DND-41 (cell line): ENCODE data around the gene GADL1.

Experiments used
- ATAC-seq: fragments of 200-7000 bp; cut with Tn5 transposase; 3 replicates; pipeline ENCODE4 v1.9.1; 2021; ENCODE audit warnings: low read depth; ENCODE audit not compliant: insufficient read depth
- DNase-seq: peaks from one replicate; pipeline ENCODE4 v3.0.0-alpha.2; 2020
- H2AFZ ChIP-seq: 2 replicates; pipeline ENCODE4 v1.6.0; 2012; ENCODE audit warnings: low read depth, low read length
- H3K27ac ChIP-seq: 2 replicates; pipeline ENCODE4 v1.5.1; 2012; ENCODE audit warnings: low read length, inconsistent platforms
- H3K27me3 ChIP-seq: fragments of 200-600 bp; sonication (generic); 2 replicates; pipeline ENCODE4 v1.6.0; 2012; ENCODE audit warnings: low read length, mild to moderate bottlenecking, inconsistent platforms; ENCODE audit not compliant: insufficient read depth, poor library complexity
- H3K36me3 ChIP-seq: 2 replicates; pipeline ENCODE4 v1.5.1; 2012; ENCODE audit warnings: low read length, inconsistent platforms; ENCODE audit not compliant: insufficient read depth
- H3K4me1 ChIP-seq: 2 replicates; pipeline ENCODE4 v1.5.1; 2012; ENCODE audit warnings: mild to moderate bottlenecking, low read length; ENCODE audit not compliant: insufficient read depth
- H3K4me2 ChIP-seq: 2 replicates; pipeline ENCODE4 v1.6.0; 2012; ENCODE audit warnings: mild to moderate bottlenecking, moderate library complexity, low read length, inconsistent platforms; ENCODE audit not compliant: insufficient read depth
- H3K4me3 ChIP-seq, 2 experiments: fragments of 200-600 bp in 1 of 2; shearing (Covaris generic) in 1 of 2; 2 replicates each; pipeline ENCODE4 v1.5.1; 2012 to 2016; ENCODE audit warnings: inconsistent platforms in 2 of 2, low read length in 2 of 2, mild to moderate bottlenecking in 2 of 2, low read depth in 1 of 2, moderate library complexity in 1 of 2
- H3K79me2 ChIP-seq: 2 replicates; pipeline ENCODE4 v1.6.0; 2012; ENCODE audit warnings: low read length, inconsistent platforms; ENCODE audit not compliant: insufficient read depth
- H3K9ac ChIP-seq: 2 replicates; pipeline ENCODE4 v1.6.0; 2012; ENCODE audit warnings: low read depth, mild to moderate bottlenecking, inconsistent platforms, low read length, moderate library complexity
- H3K9me3 ChIP-seq: 2 replicates; pipeline ENCODE4 v1.5.1; 2012; ENCODE audit warnings: low read length, moderate library complexity, mild to moderate bottlenecking, inconsistent platforms; ENCODE audit not compliant: insufficient read depth, severe bottlenecking
- H4K20me1 ChIP-seq: 2 replicates; pipeline ENCODE4 v1.6.0; 2012; ENCODE audit warnings: low read length; ENCODE audit not compliant: insufficient read depth
- CTCF ChIP-seq: IDR thresholded peaks from 2 replicates; pipeline ENCODE4 v1.5.1; 2012; ENCODE audit warnings: borderline replicate concordance, low read length, moderate library complexity, mild to moderate bottlenecking; ENCODE audit not compliant: poor library complexity, severe bottlenecking; ENCODE audit errors: extremely low read depth
- EZH2 ChIP-seq: IDR thresholded peaks from 3 replicates; pipeline ENCODE4 v1.6.1; 2012; ENCODE audit warnings: borderline replicate concordance, low read depth, mild to moderate bottlenecking, moderate library complexity, low read length, inconsistent platforms; ENCODE audit not compliant: severe bottlenecking

The GADL1 gene

GRCh38 chr3:30847592-30847991 lies 46.9 kb downstream of the GADL1 start:
- Histone ChIP-seq H3K36me3 (no peaks in the 10 kb centered on the region), H3K27me3 (no peaks in the 10 kb centered on the region), H4K20me1 (no peaks in the 10 kb centered on the region), H3K9me3 (no peaks in the 10 kb centered on the region), H3K27ac (no peak overlapping the region), H2AFZ (no peak overlapping the region), H3K9ac (no peak overlapping the region), H3K4me2 (no peak overlapping the region), H3K79me2 (no peaks in the 10 kb centered on the region), H3K4me1 (no peaks in the 10 kb centered on the region), H3K4me3 (no peak overlapping the region)
- no peak for ATAC-seq
- TF ChIP-seq EZH2 (no peak), CTCF (no peak)
- no peak for DNase-seq

- Histone ChIP-seq H3K36me3 (no peaks in the 10 kb centered on the region), H2AFZ (no peak overlapping the region), H3K9ac (no peak overlapping the region), H3K4me3 (no peak overlapping the region), H3K4me2 (no peak overlapping the region), H4K20me1 (no peaks in the 10 kb centered on the region), H3K79me2 (no peaks in the 10 kb centered on the region), H3K27me3 (no peaks in the 10 kb centered on the region), H3K27ac (no peak overlapping the region), H3K9me3 (no peaks in the 10 kb centered on the region), H3K4me1 (no peaks in the 10 kb centered on the region)
- DNase-seq (no peak), ATAC-seq (no peak)
- TF ChIP-seq EZH2 (no peak), CTCF (no peak)
Observed at GRCh38 chr3:30845606-30846005, 48.9 kb downstream of the GADL1 start.

GRCh38 chr3:30843877-30844276 lies 50.6 kb downstream of the GADL1 start:
- Histone ChIP-seq H3K27ac (no peak overlapping the region), H3K9ac (no peak overlapping the region), H3K79me2 (no peaks in the 10 kb centered on the region), H3K4me3 (no peak overlapping the region), H2AFZ (no peak overlapping the region), H3K4me2 (no peak overlapping the region), H3K36me3 (no peaks in the 10 kb centered on the region), H4K20me1 (no peaks in the 10 kb centered on the region), H3K27me3 (no peaks in the 10 kb centered on the region), H3K4me1 (no peaks in the 10 kb centered on the region), H3K9me3 (no peaks in the 10 kb centered on the region)
- DNase-seq (no peak), ATAC-seq (no peak)
- TF ChIP-seq EZH2 (no peak), CTCF (no peak)

GRCh38 chr3:30836141-30836540 lies 58.3 kb downstream of the GADL1 start:
- ATAC-seq = no peak
- H3K36me3 ChIP-seq = no peaks in the 10 kb centered on the region
- H2AFZ ChIP-seq = no peak overlapping the region
- H3K4me1 ChIP-seq = no peaks in the 10 kb centered on the region
- no peak overlapping the region for H3K9ac ChIP-seq
- H3K79me2 ChIP-seq = no peaks in the 10 kb centered on the region
- H3K4me2 ChIP-seq = no peak overlapping the region
- DNase-seq = no peak
- H3K9me3 ChIP-seq = no peaks in the 10 kb centered on the region
- no peaks in the 10 kb centered on the region for H4K20me1 ChIP-seq
- H3K27ac ChIP-seq = no peak overlapping the region
- no peaks in the 10 kb centered on the region for H3K27me3 ChIP-seq
- TF ChIP-seq CTCF = no peak
- no peak for TF ChIP-seq EZH2
- no peak overlapping the region for H3K4me3 ChIP-seq
